Measurements from ENCODE around the gene NUDT2. TPM values are rescaled to one million over a fixed set of nuclear protein-coding genes. Genes with fewer than 3 reads are reported as not detected.

NUDT2 gene
- total RNA-seq, 2 experiments from 2014 or later = 23.8 to 28.0 TPM

DNA sequence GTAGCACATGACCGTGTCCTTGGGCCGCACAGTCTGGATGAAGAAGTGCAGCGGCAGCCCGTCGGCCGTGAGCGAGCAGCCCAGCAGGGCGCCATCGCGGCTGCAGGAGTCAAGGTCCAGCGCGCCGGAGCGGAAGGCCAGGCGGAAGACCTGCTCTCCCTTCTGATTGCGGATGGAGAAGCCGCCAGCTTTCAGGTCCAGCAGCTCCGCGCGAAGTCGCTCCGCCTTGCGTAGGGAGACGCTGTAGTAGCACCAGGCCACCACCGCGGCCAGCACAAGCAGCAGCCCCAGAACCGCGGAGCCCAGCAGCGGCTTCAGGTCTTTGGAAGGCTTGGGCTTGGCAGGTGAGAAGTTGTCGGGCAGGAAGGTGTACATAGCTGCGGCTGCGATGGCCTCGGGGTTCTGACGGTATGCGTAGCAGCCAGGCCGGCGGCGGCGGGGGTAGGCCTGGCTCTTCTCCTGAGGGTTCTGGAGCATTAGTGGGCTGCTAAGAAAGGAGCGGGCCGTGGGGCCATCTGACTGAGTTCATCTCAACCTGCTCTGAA is 43.2 kb downstream of the NUDT2 start:
- no peak overlapping the region for H3K27ac ChIP-seq (ENCODE audit: low read depth, low read length, poor library complexity, severe bottlenecking)
- CTCF ChIA-PET (ENCODE audit: unreplicated experiment) = no interaction called here

DNA sequence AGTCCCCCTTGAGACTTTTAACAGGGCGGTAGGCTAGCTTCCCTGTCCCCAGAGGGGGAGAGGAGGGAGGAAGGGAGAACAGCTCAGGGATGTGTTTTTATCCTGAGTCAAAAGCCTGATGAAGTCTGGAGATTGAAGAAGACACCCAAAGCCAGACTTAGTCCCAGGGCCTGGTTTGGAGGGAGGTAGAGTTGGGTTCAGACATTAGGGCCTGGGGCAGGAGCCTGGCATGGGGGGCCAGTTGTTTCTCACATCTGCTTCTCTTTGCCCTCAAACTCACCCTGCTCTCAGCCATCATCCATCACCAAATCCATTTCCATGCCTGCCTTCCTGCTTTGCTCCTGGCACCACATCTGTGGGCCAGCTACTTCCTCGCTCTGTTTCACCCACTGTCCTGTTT is 44.4 kb downstream of the NUDT2 start:
- Histone ChIP-seq H3K9me2 (ENCODE audit: insufficient read depth, low read length) (no peaks in the 10 kb centered on the region), H3K27ac (ENCODE audit: low read depth, low read length, poor library complexity, severe bottlenecking) (no peak overlapping the region), H3K79me2 (ENCODE audit: insufficient read depth, low read depth, low read length) (no peaks in the 10 kb centered on the region), H2AFZ (ENCODE audit: low read length) (no peak overlapping the region), H3K4me2 (ENCODE audit: low read length) (no peak overlapping the region), H4K20me1 (ENCODE audit: insufficient read depth, low read length) (no peaks in the 10 kb centered on the region), H3K4me1 (ENCODE audit: insufficient read depth, low read length, poor library complexity, severe bottlenecking) (peaks cover 17% of the 10 kb centered on the region), H3K36me3 (ENCODE audit: insufficient read depth, low read length) (no peaks in the 10 kb centered on the region; the same call in 1 of the 2 replicates), H3K4me3 (ENCODE audit: low read depth, low read length, poor library complexity, severe bottlenecking) (no peak overlapping the region), H3K9me3 (ENCODE audit: low read length) (no peaks in the 10 kb centered on the region)
- ChIA-PET CTCF (ENCODE audit: unreplicated experiment) (no interaction called here), POLR2A (interaction anchor here (0.6 to 1.1 kb wide), 3 partner anchors 17 to 730 kb away, joined by 3 to 5 read pairs (median 3); no protein-coding TSS in a partner anchor)
- no TSS peak for BruUV-seq (replicated peaks)
- intact Hi-C loops (cut with micrococcal nuclease; ENCODE audit: unreplicated experiment) = no loop called here
- TF ChIP-seq, protein P1, sequence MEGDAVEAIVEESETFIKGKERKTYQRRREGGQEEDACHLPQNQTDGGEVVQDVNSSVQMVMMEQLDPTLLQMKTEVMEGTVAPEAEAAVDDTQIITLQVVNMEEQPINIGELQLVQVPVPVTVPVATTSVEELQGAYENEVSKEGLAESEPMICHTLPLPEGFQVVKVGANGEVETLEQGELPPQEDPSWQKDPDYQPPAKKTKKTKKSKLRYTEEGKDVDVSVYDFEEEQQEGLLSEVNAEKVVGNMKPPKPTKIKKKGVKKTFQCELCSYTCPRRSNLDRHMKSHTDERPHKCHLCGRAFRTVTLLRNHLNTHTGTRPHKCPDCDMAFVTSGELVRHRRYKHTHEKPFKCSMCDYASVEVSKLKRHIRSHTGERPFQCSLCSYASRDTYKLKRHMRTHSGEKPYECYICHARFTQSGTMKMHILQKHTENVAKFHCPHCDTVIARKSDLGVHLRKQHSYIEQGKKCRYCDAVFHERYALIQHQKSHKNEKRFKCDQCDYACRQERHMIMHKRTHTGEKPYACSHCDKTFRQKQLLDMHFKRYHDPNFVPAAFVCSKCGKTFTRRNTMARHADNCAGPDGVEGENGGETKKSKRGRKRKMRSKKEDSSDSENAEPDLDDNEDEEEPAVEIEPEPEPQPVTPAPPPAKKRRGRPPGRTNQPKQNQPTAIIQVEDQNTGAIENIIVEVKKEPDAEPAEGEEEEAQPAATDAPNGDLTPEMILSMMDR (conservative IDR thresholded peaks at IDR 0.05; ENCODE audit: low read length) = no peak
- no peak for TF ChIP-seq EZH2phosphoT487 (IDR thresholded peaks at IDR 0.05; ENCODE audit: borderline replicate concordance, low read depth, low read length)
- DNase-seq (ENCODE audit: low spot score) = no peak

More for the DNA sequence above, 43.2 kb downstream of the NUDT2 start:
- Histone ChIP-seq H3K4me3 (ENCODE audit: low read depth, low read length, poor library complexity, severe bottlenecking) (no peak overlapping the region), H3K36me3 (ENCODE audit: insufficient read depth, low read length) (no peaks in the 10 kb centered on the region; the same call in 1 of the 2 replicates), H3K4me2 (ENCODE audit: low read length) (no peak overlapping the region), H3K4me1 (ENCODE audit: insufficient read depth, low read length, poor library complexity, severe bottlenecking) (peaks cover 16% of the 10 kb centered on the region), H3K9me3 (ENCODE audit: low read length) (no peaks in the 10 kb centered on the region), H4K20me1 (ENCODE audit: insufficient read depth, low read length) (no peaks in the 10 kb centered on the region), H3K79me2 (ENCODE audit: insufficient read depth, low read depth, low read length) (no peaks in the 10 kb centered on the region), H3K9me2 (ENCODE audit: insufficient read depth, low read length) (no peaks in the 10 kb centered on the region), H2AFZ (ENCODE audit: low read length) (no peak overlapping the region)
- no peak for DNase-seq (ENCODE audit: low spot score)
- POLR2A ChIA-PET = interaction anchor here (0.5 kb wide), 1 partner anchor 379 kb away, joined by 3 read pairs; no protein-coding TSS in a partner anchor
- no TSS peak for BruUV-seq (replicated peaks)
- intact Hi-C loops (cut with micrococcal nuclease; ENCODE audit: unreplicated experiment) = no loop called here
- TF ChIP-seq EZH2phosphoT487 (IDR thresholded peaks at IDR 0.05; ENCODE audit: borderline replicate concordance, low read depth, low read length) = no peak
- TF ChIP-seq, protein P1 (conservative IDR thresholded peaks at IDR 0.05; ENCODE audit: low read length) = no peak

DNA sequence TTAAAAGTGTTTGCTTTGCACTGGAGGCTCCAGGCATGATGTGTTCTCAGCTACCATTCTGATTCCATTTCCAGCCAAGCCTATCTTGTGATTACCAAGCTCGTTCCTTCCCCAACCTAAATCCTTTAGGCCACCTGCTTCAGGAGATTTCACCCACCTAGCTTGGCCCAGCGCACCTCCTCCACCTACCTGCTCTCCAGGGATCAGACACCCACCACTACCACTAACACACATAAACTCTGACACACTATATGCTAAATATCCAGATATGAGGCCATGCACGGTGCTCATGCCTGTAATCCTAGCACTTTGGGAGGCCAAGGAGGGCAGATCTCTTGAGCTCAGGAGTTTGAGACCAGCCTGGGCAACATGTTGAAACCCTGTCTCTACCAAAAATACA is 45.0 kb downstream of the NUDT2 start:
- no peak overlapping the region for H3K4me2 ChIP-seq (ENCODE audit: low read length)
- no peaks in the 10 kb centered on the region for H3K9me3 ChIP-seq (ENCODE audit: low read length)
- no peaks in the 10 kb centered on the region for H4K20me1 ChIP-seq (ENCODE audit: insufficient read depth, low read length)
- H3K79me2 ChIP-seq (ENCODE audit: insufficient read depth, low read depth, low read length) = no peaks in the 10 kb centered on the region
- H3K27ac ChIP-seq (ENCODE audit: low read depth, low read length, poor library complexity, severe bottlenecking) = no peak overlapping the region
- no peak overlapping the region for H3K4me3 ChIP-seq (ENCODE audit: low read depth, low read length, poor library complexity, severe bottlenecking)
- ChIA-PET POLR2A (interaction anchor here (0.7 kb wide), 1 partner anchor 269 kb away, joined by 3 read pairs; no protein-coding TSS in a partner anchor), CTCF (ENCODE audit: unreplicated experiment) (no interaction called here)
- intact Hi-C loops (cut with micrococcal nuclease; ENCODE audit: unreplicated experiment) = no loop called here
- H3K36me3 ChIP-seq (ENCODE audit: insufficient read depth, low read length) = no peaks in the 10 kb centered on the region; the same call in 1 of the 2 replicates
- TF ChIP-seq, protein P1 (conservative IDR thresholded peaks at IDR 0.05; ENCODE audit: low read length) = no peak
- no peak for TF ChIP-seq EZH2phosphoT487 (IDR thresholded peaks at IDR 0.05; ENCODE audit: borderline replicate concordance, low read depth, low read length)
- peaks cover 22% of the 10 kb centered on the region for H3K4me1 ChIP-seq (ENCODE audit: insufficient read depth, low read length, poor library complexity, severe bottlenecking)
- no peaks in the 10 kb centered on the region for H3K9me2 ChIP-seq (ENCODE audit: insufficient read depth, low read length)
- BruUV-seq (replicated peaks) = no TSS peak
- no peak overlapping the region for H2AFZ ChIP-seq (ENCODE audit: low read length)
- DNase-seq (ENCODE audit: low spot score) = no peak
